DMS 273 treated with DMSO at 0.1 percent for 48 hours (cell line): Measurements from ENCODE around the gene PPP1R16B.
A peak's percentile ranks its signal among the peaks of the same experiment; 100 is the strongest.

Experiments used
- DNase-seq: peaks from one replicate; lab custom pipeline; 2025; lab: John Stamatoyannopoulos, UW

PPP1R16B gene

GRCh38 chr20:38805502-38805957 lies at the start of gene PPP1R16B:
TSS of gene PPP1R16B (plus strand) at chr20:38805697. CDS start at chr20:38835926, 30,229 bp downstream.
- DNase-seq: no peak

GRCh38 chr20:38757145-38757775 lies 48.2 kb upstream of the PPP1R16B start:
- no peak for DNase-seq

- no peak for DNase-seq
These were observed 46.4 kb upstream of the PPP1R16B start for GRCh38 chr20:38759106-38759505.

GRCh38 chr20:38760978-38761377 lies 44.5 kb upstream of the PPP1R16B start:
- DNase-seq: no peak

- no peak for DNase-seq
These were observed 43.3 kb upstream of the PPP1R16B start for GRCh38 chr20:38762174-38762573.

- no peak for DNase-seq
These were observed 41.9 kb upstream of the PPP1R16B start for GRCh38 chr20:38763616-38764015.

GRCh38 chr20:38764567-38765318 lies 40.8 kb upstream of the PPP1R16B start:
- no peak for DNase-seq

- DNase-seq: no peak
These were observed 39.4 kb upstream of the PPP1R16B start for GRCh38 chr20:38766071-38766470.

GRCh38 chr20:38769376-38770295 lies 35.9 kb upstream of the PPP1R16B start:
- no peak for DNase-seq

GRCh38 chr20:38770546-38770945 lies 35.0 kb upstream of the PPP1R16B start:
- no peak for DNase-seq

- no peak for DNase-seq
These were observed 34.5 kb upstream of the PPP1R16B start for GRCh38 chr20:38770970-38771369.

GRCh38 chr20:38771621-38772020 lies 33.9 kb upstream of the PPP1R16B start:
- DNase-seq: no peak

GRCh38 chr20:38774167-38774566 lies 31.3 kb upstream of the PPP1R16B start:
- DNase-seq: no peak

GRCh38 chr20:38776363-38776762 lies 29.1 kb upstream of the PPP1R16B start:
- DNase-seq: no peak

GRCh38 chr20:38779247-38780097 lies 26.0 kb upstream of the PPP1R16B start:
- DNase-seq: no peak

GRCh38 chr20:38782275-38782674 lies 23.2 kb upstream of the PPP1R16B start:
- no peak for DNase-seq

GRCh38 chr20:38787870-38788269 lies 17.6 kb upstream of the PPP1R16B start:
- no peak for DNase-seq

- DNase-seq: no peak
These were observed 15.8 kb upstream of the PPP1R16B start for GRCh38 chr20:38789503-38790199.

- DNase-seq: peak; percentile 48
These were observed 15.1 kb upstream of the PPP1R16B start for GRCh38 chr20:38790200-38791053.

GRCh38 chr20:38791291-38791690 lies 14.2 kb upstream of the PPP1R16B start:
- DNase-seq: no peak
